ENCODE measurements around the gene TMEM147. TPM values are rescaled to one million over a fixed set of nuclear protein-coding genes. Genes with fewer than 3 reads are reported as not detected.

TMEM147 gene
- total and polyA plus RNA-seq, 2 of the 13 experiments (the other 11 are each of a cell fraction or from before 2014, with no cell fraction given) = 141 to 176 TPM

GRCh38 chr19:35509861-35510625 is 35.4 kb upstream of the TMEM147 start (continued):
- TF ChIP-seq ZNF558 (CRISPR knock-in tag; IDR thresholded peaks at IDR 0.05; ENCODE audit: borderline replicate concordance) = no peak
- no peak for TF ChIP-seq MLLT10 (CRISPR knock-in tag; IDR thresholded peaks at IDR 0.05)
- no peak for TF ChIP-seq E2F5 (CRISPR knock-in tag; conservative IDR thresholded peaks at IDR 0.05)
- TF ChIP-seq ZNF850 (CRISPR knock-in tag; conservative IDR thresholded peaks at IDR 0.05) = no peak
- peak; percentile 46; the same call in 1 of the 2 replicates for TF ChIP-seq ZNF232 (CRISPR knock-in tag; IDR thresholded peaks at IDR 0.05; ENCODE audit: borderline replicate concordance)
- TF ChIP-seq SRF (IDR thresholded peaks at IDR 0.05; ENCODE audit: low read depth, low read length) = no peak
- peak; percentile 60 for TF ChIP-seq TAF1 (CRISPR knock-in tag; IDR thresholded peaks at IDR 0.05)
- no peak for TF ChIP-seq PTBP1 (IDR thresholded peaks at IDR 0.05; ENCODE audit: low read depth, low read length, poor library complexity, severe bottlenecking)
- TF ChIP-seq, protein P1, sequence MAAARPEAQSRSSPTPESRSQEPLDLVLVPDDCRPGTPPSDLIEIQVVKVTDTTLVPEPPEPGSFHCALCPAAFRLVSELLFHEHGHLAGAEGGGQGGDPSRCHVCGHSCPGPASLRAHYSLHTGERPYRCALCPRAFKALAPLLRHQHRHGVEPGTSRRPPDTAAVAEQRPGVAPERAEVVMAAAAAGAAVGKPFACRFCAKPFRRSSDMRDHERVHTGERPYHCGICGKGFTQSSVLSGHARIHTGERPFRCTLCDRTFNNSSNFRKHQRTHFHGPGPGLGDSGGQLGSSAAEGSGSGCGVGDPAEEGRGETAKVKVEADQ (CRISPR knock-in tag; IDR thresholded peaks at IDR 0.05; ENCODE audit: borderline replicate concordance) = no peak
- TF ChIP-seq, protein P2, sequence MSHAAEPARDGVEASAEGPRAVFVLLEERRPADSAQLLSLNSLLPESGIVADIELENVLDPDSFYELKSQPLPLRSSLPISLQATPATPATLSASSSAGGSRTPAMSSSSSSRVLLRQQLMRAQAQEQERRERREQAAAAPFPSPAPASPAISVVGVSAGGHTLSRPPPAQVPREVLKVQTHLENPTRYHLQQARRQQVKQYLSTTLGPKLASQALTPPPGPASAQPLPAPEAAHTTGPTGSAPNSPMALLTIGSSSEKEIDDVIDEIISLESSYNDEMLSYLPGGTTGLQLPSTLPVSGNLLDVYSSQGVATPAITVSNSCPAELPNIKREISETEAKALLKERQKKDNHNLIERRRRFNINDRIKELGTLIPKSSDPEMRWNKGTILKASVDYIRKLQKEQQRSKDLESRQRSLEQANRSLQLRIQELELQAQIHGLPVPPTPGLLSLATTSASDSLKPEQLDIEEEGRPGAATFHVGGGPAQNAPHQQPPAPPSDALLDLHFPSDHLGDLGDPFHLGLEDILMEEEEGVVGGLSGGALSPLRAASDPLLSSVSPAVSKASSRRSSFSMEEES (CRISPR knock-in tag; IDR thresholded peaks at IDR 0.05) = 0 out of 2 replicates have a peak, but pooled peaks have one; percentile 52
- TF ChIP-seq CHD4 (IDR thresholded peaks at IDR 0.05; ENCODE audit: borderline replicate concordance, low read length) = no peak
- no peak for TF ChIP-seq ZNF468 (CRISPR knock-in tag; IDR thresholded peaks at IDR 0.05)
- TF ChIP-seq ZNF33A (CRISPR knock-in tag; IDR thresholded peaks at IDR 0.05; ENCODE audit: borderline replicate concordance) = no peak
- TF ChIP-seq SAP130 (CRISPR knock-in tag; IDR thresholded peaks at IDR 0.05; ENCODE audit: low read depth) = peak; percentile 73
- TF ChIP-seq ZNF839 (CRISPR knock-in tag; IDR thresholded peaks at IDR 0.05; ENCODE audit: borderline replicate concordance) = peak; percentile 66; the same call in 1 of the 2 replicates
- TF ChIP-seq ZNF530 (CRISPR knock-in tag; IDR thresholded peaks at IDR 0.05; ENCODE audit: low read depth) = no peak
- TF ChIP-seq ERF (CRISPR knock-in tag; IDR thresholded peaks at IDR 0.05) = peak; percentile 71; the same call in 1 of the 2 replicates
- peak; percentile 55; the same call in 1 of the 2 replicates for TF ChIP-seq FOXO1 (CRISPR knock-in tag; IDR thresholded peaks at IDR 0.05)
- peak; percentile 66; the same call in 1 of the 2 replicates for TF ChIP-seq CBX5 (CRISPR knock-in tag; IDR thresholded peaks at IDR 0.05; ENCODE audit: borderline replicate concordance)
- peak; percentile 65; the same call in 1 of the 2 replicates for TF ChIP-seq KDM5B (CRISPR knock-in tag; IDR thresholded peaks at IDR 0.05; ENCODE audit: borderline replicate concordance)
- no peak for TF ChIP-seq RFXANK (CRISPR knock-in tag; IDR thresholded peaks at IDR 0.05)
- peak; percentile 49; the same call in 1 of the 2 replicates for TF ChIP-seq ZSCAN9 (CRISPR knock-in tag; IDR thresholded peaks at IDR 0.05; ENCODE audit: borderline replicate concordance)
- peak; percentile 82; the same call in 1 of the 2 replicates for TF ChIP-seq ZNF547 (CRISPR knock-in tag; IDR thresholded peaks at IDR 0.05)
- TF ChIP-seq ZNF652 (CRISPR knock-in tag; IDR thresholded peaks at IDR 0.05; ENCODE audit: borderline replicate concordance, low read depth) = no peak
- TF ChIP-seq HMG20B (CRISPR knock-in tag; conservative IDR thresholded peaks at IDR 0.05) = no peak; the same call in 1 of the 2 replicates
- TF ChIP-seq ZNF740 (CRISPR knock-in tag; IDR thresholded peaks at IDR 0.05) = no peak
- no peak for TF ChIP-seq ZNF256 (CRISPR knock-in tag; conservative IDR thresholded peaks at IDR 0.05)
- TF ChIP-seq MIXL1 (CRISPR knock-in tag; IDR thresholded peaks at IDR 0.05) = 0 out of 2 replicates have a peak, but pooled peaks have one; percentile 11
- peak; percentile 76 for TF ChIP-seq THAP11 (CRISPR knock-in tag; IDR thresholded peaks at IDR 0.05)
- TF ChIP-seq NFE2L1 (CRISPR knock-in tag; IDR thresholded peaks at IDR 0.05; ENCODE audit: borderline replicate concordance) = no peak

All from HepG2 (cell line).